HepG2 (cell line): ENCODE measurements around the gene CD300C. TPM values are rescaled to one million over a fixed set of nuclear protein-coding genes. Genes with fewer than 3 reads are reported as not detected.

Experiments used
- ATAC-seq: fragments of 200-7000 bp; cut with Tn5 transposase; 3 replicates; pipeline ENCODE4 v1.9.1; 2020; ENCODE audit warnings: mild to moderate bottlenecking, moderate library complexity
- BruUV-seq: library from RNA; stranded (reverse); fragments of 400-500 nt; replicated peaks from 2 replicates; lab custom pipeline; 2021; lab: Mats Ljungman, UMichigan
- CTCF ChIA-PET: fragments of 300-600 bp; formaldehyde crosslinking; extraction: SDS; loops from one replicate; lab custom pipeline; 2021; ENCODE audit warnings: low total read pairs, inconsistent platforms, low intra/inter-chr PET ratio; lab: Yijun Ruan, JAX
- POLR2A ChIA-PET: fragments of 350-600 bp; sonication (Branson Sonifier 250); formaldehyde crosslinking; loops from one replicate; lab custom pipeline; 2020; ENCODE audit warnings: antibody characterized with exemption, inconsistent platforms; lab: Yijun Ruan, JAX
- DNase-seq: peaks from one replicate; pipeline ENCODE4 v3.0.0-alpha.2; 2015; ENCODE audit warnings: low spot score
- FAIRE-seq: peaks from 3 replicates; lab custom pipeline; 2011; peaks lifted over from hg19 to GRCh38; lab: Jason Lieb, UNC
- H2AFZ ChIP-seq: one replicate; pipeline ENCODE4 v1.6.1; 2011; ENCODE audit warnings: low read length, inconsistent platforms
- H3K27ac ChIP-seq: fragments of 300-600 bp; 3 replicates; pipeline ENCODE4 v1.8.0; 2011; ENCODE audit warnings: mixed run types, mild to moderate bottlenecking, mixed read lengths, low read length, inconsistent platforms; ENCODE audit not compliant: insufficient read depth; ENCODE audit errors: extremely low read length
- H3K27me3 ChIP-seq, 2 experiments: fragments of 200-600 bp in 1 of 2; 2 replicates in 1 of 2; 3 replicates in 1 of 2; pipeline versions ENCODE4 v1.6.0 to v1.8.0; 2011; ENCODE audit warnings: low read length in 2 of 2, mild to moderate bottlenecking in 2 of 2, moderate library complexity in 2 of 2, inconsistent platforms in 1 of 2; ENCODE audit not compliant: insufficient read depth in 2 of 2, control insufficient read depth in 1 of 2
- H3K36me3 ChIP-seq, 2 experiments: fragments of 200-600 bp in 1 of 2; replicated peaks in 1 of 2; 2 replicates in 1 of 2; 3 replicates in 1 of 2; pipeline versions ENCODE4 v1.5.1 to v1.8.0; 2011; ENCODE audit warnings: low read length in 2 of 2, inconsistent platforms in 1 of 2; ENCODE audit not compliant: insufficient read depth in 2 of 2, control insufficient read depth in 1 of 2
- H3K4me1 ChIP-seq: 2 replicates; pipeline ENCODE4 v1.5.1; 2012; ENCODE audit warnings: low read length, inconsistent platforms; ENCODE audit not compliant: insufficient read depth
- H3K4me2 ChIP-seq: 2 replicates; pipeline ENCODE4 v1.6.0; 2011; ENCODE audit warnings: low read depth, low read length, inconsistent platforms
- H3K4me3 ChIP-seq, 3 experiments: fragments of 200-600 bp in 1 of 3; sonication (generic), shearing (Covaris generic) in 1 of 3; replicated peaks in 1 of 3; 2 replicates each; pipeline ENCODE4 v1.5.1; 2011 to 2016; ENCODE audit warnings: low read length in 3 of 3, inconsistent platforms in 2 of 3, low read depth in 2 of 3, mild to moderate bottlenecking in 2 of 3, control low read depth in 1 of 3, mixed read lengths in 1 of 3; ENCODE audit not compliant: insufficient read depth in 1 of 3
- H3K79me2 ChIP-seq: one replicate; pipeline ENCODE4 v1.6.1; 2011; ENCODE audit warnings: low read length, inconsistent platforms; ENCODE audit not compliant: insufficient read depth
- H3K9ac ChIP-seq: 2 replicates; pipeline ENCODE4 v1.6.0; 2011; ENCODE audit warnings: mild to moderate bottlenecking, low read depth, low read length, inconsistent platforms; ENCODE audit not compliant: insufficient read depth
- H3K9me3 ChIP-seq: 2 replicates; pipeline ENCODE4 v1.5.1; 2012; ENCODE audit warnings: mild to moderate bottlenecking, low read length
- H4K20me1 ChIP-seq: 2 replicates; pipeline ENCODE4 v1.6.0; 2011; ENCODE audit warnings: inconsistent platforms, mild to moderate bottlenecking, low read length, moderate library complexity; ENCODE audit not compliant: insufficient read depth
- DNMT3B ChIP-seq: conservative IDR thresholded peaks from 2 replicates; pipeline ENCODE4 v1.6.1; 2016; ENCODE audit warnings: missing biosample characterization, control low read depth
- ERF ChIP-seq: IDR thresholded peaks from 2 replicates; pipeline ENCODE4 v1.6.1; 2018; ENCODE audit warnings: missing biosample characterization, missing genetic modification reagents
- HDAC1 ChIP-seq: sonication (generic); formaldehyde crosslinking; IDR thresholded peaks from 2 replicates; pipeline ENCODE4 v1.5.1; 2020; ENCODE audit warnings: mild to moderate bottlenecking, missing genetic modification reagents
- HOXD1 ChIP-seq: sonication (generic); formaldehyde crosslinking; IDR thresholded peaks from 2 replicates; pipeline ENCODE4 v1.5.0; 2020; ENCODE audit warnings: missing genetic modification reagents
- MED8 ChIP-seq: sonication (generic); formaldehyde crosslinking; IDR thresholded peaks from 2 replicates; pipeline ENCODE4 v1.8.1; 2023; ENCODE audit warnings: mild to moderate bottlenecking, missing genetic modification reagents; ENCODE audit not compliant: insufficient replicate concordance
- NFE2 ChIP-seq: sonication (generic); formaldehyde crosslinking; IDR thresholded peaks from 2 replicates; pipeline ENCODE4 v1.4.0; 2020; ENCODE audit warnings: missing genetic modification reagents
- NFE2L1 ChIP-seq: sonication (generic); formaldehyde crosslinking; IDR thresholded peaks from 2 replicates; pipeline ENCODE4 v1.4.0; 2020; ENCODE audit warnings: missing genetic modification reagents, mild to moderate bottlenecking, borderline replicate concordance
- RARG ChIP-seq: sonication (generic); formaldehyde crosslinking; IDR thresholded peaks from 2 replicates; pipeline ENCODE4 v1.4.0; 2020; ENCODE audit warnings: low read depth, mild to moderate bottlenecking, missing genetic modification reagents
- REPIN1 ChIP-seq: sonication (generic); formaldehyde crosslinking; IDR thresholded peaks from 2 replicates; pipeline ENCODE4 v1.8.0; 2022; ENCODE audit warnings: missing genetic modification reagents, low read depth, mild to moderate bottlenecking, borderline replicate concordance
- SAFB2 ChIP-seq: sonication (generic); formaldehyde crosslinking; IDR thresholded peaks from 2 replicates; pipeline ENCODE4 v1.5.1; 2020; ENCODE audit warnings: missing genetic modification reagents, low read depth, mild to moderate bottlenecking, borderline replicate concordance
- TBP ChIP-seq: sonication (generic); formaldehyde crosslinking; IDR thresholded peaks from 2 replicates; pipeline ENCODE4 v1.5.0; 2020; ENCODE audit warnings: missing genetic modification reagents
- TBX3 ChIP-seq: fragments of 450-650 bp; IDR thresholded peaks from 2 replicates; pipeline ENCODE4 v1.6.1; 2017; ENCODE audit warnings: antibody characterized with exemption, mild to moderate bottlenecking, inconsistent platforms, borderline replicate concordance
- WIZ ChIP-seq: sonication (generic); formaldehyde crosslinking; IDR thresholded peaks from 2 replicates; pipeline ENCODE4 v1.5.1; 2020; ENCODE audit warnings: mild to moderate bottlenecking, missing genetic modification reagents
- ZNF224 ChIP-seq: sonication (generic); formaldehyde crosslinking; IDR thresholded peaks from 2 replicates; pipeline ENCODE4 v1.5.0; 2020; ENCODE audit warnings: mild to moderate bottlenecking, missing genetic modification reagents
- WGBS: methylation state at CpG from one replicate; pipeline ENCODE4 v1.1.6; 2017; ENCODE audit warnings: low lambda C conversion rate; 5-methylcytosine and 5-hydroxymethylcytosine counted together
- in situ Hi-C: cut with HindIII; loops from 2 replicates; pipeline ENCODE4 v1.10.0; 2017; ENCODE audit warnings: low pct_unique_long_range_greater_than_20kb; ENCODE audit not compliant: extremely low pct_ligation_motif_present
- intact Hi-C: fragments of 100-400 bp; cut with micrococcal nuclease; formaldehyde crosslinking; loops from one replicate; pipeline ENCODE4 v1.10.0; 2022; ENCODE audit not compliant: unreplicated experiment
- polyA plus RNA-seq, 8 experiments: library from polyadenylated mRNA; depleted of rRNA in 3 of 8; stranded (reverse) in 7 of 8; unstranded in 1 of 8; fragments of >200 nt; fragmentation: Illumina TruSeq in 4 of 8; extraction: Trizol in 4 of 8; gene quantifications; 2 replicates each; pipeline versions ENCODE4 v1.2.1 to v1.2.3, GENCODE V29; 2011 to 2016; ENCODE audit warnings: low read depth in 4 of 8, missing spikeins in 1 of 8, mixed read lengths in 1 of 8; ENCODE audit not compliant: insufficient read depth in 1 of 8
- total RNA-seq, 5 experiments: library from RNA; depleted of rRNA; stranded (reverse); fragments of >200 nt; fragmentation: Illumina TruSeq; extraction: Trizol; gene quantifications; 2 replicates each; pipeline ENCODE4 v1.2.3, GENCODE V29; 2016; ENCODE audit warnings: low read depth in 1 of 5
- TF ChIP-seq, protein P1 (sequence below): sonication (generic); formaldehyde crosslinking; IDR thresholded peaks from 2 replicates; pipeline ENCODE4 v1.4.0; 2020; ENCODE audit warnings: missing genetic modification reagents, borderline replicate concordance
- TF ChIP-seq, protein P2 (sequence below): sonication (generic); formaldehyde crosslinking; IDR thresholded peaks from 2 replicates; pipeline ENCODE4 v1.4.0; 2020; ENCODE audit warnings: missing genetic modification reagents
- TF ChIP-seq, protein P3 (sequence below): sonication (generic); formaldehyde crosslinking; IDR thresholded peaks from 2 replicates; pipeline ENCODE4 v1.4.0; 2020; ENCODE audit warnings: missing genetic modification reagents
- TF ChIP-seq, protein P4 (sequence below): sonication (generic); formaldehyde crosslinking; IDR thresholded peaks from 2 replicates; pipeline ENCODE4 v1.8.1; 2023; ENCODE audit warnings: mild to moderate bottlenecking, moderate library complexity, missing genetic modification reagents

Gene CD300C
- total and polyA plus RNA-seq, 2 of the 13 experiments (the other 11 are each of a cell fraction or from before 2014, with no cell fraction given): not detected

DNA sequence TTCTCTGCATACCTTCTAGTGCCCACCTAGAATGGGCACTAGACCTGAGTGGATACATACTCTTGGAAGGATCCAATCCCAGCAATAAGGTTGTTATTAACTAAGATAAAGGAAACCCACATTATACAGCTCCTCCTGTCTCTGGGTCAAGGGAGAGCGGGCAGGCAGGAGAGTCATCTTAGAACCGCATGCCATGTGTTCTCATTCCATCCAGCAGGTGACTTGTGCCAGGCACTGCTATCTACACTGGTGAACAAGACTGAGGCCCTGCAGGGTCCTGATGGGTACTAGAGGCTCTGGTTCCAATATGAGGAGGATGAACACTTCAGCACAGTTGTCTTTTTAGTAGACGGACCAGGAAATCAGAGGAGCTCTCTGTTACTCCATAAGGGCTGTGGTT is 27.3 kb upstream of the CD300C start:
- H3K4me3 ChIP-seq: no peak overlapping the region
- H3K9me3 ChIP-seq: no peaks in the 10 kb centered on the region
- no peaks in the 10 kb centered on the region for H3K36me3 ChIP-seq
- 8% methylated on average over 3 of the region's 3 CpGs for WGBS
- ChIA-PET POLR2A (no interaction called here), CTCF (no interaction called here)
- peaks cover 2 to 27% of the 10 kb centered on the region in 2 experiments for H3K27me3 ChIP-seq
- no peaks in the 10 kb centered on the region for H3K4me1 ChIP-seq
- intact Hi-C loops (no loop called here), in situ Hi-C loops (no loop called here)
- H3K27ac ChIP-seq: no peak overlapping the region
- H3K9ac ChIP-seq: no peak overlapping the region
- H4K20me1 ChIP-seq: no peaks in the 10 kb centered on the region
- H3K79me2 ChIP-seq: no peaks in the 10 kb centered on the region
- DNase-seq: no peak
- no peak overlapping the region for H2AFZ ChIP-seq
- no peak for FAIRE-seq
- ATAC-seq: peak; percentile 52
- BruUV-seq: no TSS peak
- no peak overlapping the region for H3K4me2 ChIP-seq
- TF ChIP-seq, protein P1, sequence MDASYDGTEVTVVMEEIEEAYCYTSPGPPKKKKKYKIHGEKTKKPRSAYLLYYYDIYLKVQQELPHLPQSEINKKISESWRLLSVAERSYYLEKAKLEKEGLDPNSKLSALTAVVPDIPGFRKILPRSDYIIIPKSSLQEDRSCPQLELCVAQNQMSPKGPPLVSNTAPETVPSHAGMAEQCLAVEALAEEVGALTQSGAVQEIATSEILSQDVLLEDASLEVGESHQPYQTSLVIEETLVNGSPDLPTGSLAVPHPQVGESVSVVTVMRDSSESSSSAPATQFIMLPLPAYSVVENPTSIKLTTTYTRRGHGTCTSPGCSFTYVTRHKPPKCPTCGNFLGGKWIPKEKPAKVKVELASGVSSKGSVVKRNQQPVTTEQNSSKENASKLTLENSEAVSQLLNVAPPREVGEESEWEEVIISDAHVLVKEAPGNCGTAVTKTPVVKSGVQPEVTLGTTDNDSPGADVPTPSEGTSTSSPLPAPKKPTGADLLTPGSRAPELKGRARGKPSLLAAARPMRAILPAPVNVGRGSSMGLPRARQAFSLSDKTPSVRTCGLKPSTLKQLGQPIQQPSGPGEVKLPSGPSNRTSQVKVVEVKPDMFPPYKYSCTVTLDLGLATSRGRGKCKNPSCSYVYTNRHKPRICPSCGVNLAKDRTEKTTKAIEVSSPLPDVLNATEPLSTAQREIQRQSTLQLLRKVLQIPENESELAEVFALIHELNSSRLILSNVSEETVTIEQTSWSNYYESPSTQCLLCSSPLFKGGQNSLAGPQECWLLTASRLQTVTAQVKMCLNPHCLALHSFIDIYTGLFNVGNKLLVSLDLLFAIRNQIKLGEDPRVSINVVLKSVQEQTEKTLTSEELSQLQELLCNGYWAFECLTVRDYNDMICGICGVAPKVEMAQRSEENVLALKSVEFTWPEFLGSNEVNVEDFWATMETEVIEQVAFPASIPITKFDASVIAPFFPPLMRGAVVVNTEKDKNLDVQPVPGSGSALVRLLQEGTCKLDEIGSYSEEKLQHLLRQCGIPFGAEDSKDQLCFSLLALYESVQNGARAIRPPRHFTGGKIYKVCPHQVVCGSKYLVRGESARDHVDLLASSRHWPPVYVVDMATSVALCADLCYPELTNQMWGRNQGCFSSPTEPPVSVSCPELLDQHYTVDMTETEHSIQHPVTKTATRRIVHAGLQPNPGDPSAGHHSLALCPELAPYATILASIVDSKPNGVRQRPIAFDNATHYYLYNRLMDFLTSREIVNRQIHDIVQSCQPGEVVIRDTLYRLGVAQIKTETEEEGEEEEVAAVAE (CRISPR knock-in tag): no peak
- TF ChIP-seq, protein P2, sequence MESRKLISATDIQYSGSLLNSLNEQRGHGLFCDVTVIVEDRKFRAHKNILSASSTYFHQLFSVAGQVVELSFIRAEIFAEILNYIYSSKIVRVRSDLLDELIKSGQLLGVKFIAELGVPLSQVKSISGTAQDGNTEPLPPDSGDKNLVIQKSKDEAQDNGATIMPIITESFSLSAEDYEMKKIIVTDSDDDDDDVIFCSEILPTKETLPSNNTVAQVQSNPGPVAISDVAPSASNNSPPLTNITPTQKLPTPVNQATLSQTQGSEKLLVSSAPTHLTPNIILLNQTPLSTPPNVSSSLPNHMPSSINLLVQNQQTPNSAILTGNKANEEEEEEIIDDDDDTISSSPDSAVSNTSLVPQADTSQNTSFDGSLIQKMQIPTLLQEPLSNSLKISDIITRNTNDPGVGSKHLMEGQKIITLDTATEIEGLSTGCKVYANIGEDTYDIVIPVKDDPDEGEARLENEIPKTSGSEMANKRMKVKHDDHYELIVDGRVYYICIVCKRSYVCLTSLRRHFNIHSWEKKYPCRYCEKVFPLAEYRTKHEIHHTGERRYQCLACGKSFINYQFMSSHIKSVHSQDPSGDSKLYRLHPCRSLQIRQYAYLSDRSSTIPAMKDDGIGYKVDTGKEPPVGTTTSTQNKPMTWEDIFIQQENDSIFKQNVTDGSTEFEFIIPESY: no peak
- TF ChIP-seq SAFB2 (CRISPR knock-in tag) (no peak), REPIN1 (no peak), MED8 (CRISPR knock-in tag) (no peak), ERF (CRISPR knock-in tag) (no peak), TBP (CRISPR knock-in tag) (no peak), TBX3 (no peak), WIZ (no peak), HOXD1 (CRISPR knock-in tag) (no peak), RARG (CRISPR knock-in tag) (no peak), NFE2 (no peak), ZNF224 (CRISPR knock-in tag) (no peak), NFE2L1 (CRISPR knock-in tag) (no peak), HDAC1 (no peak), DNMT3B (CRISPR knock-in tag) (no peak)
- TF ChIP-seq, protein P3, sequence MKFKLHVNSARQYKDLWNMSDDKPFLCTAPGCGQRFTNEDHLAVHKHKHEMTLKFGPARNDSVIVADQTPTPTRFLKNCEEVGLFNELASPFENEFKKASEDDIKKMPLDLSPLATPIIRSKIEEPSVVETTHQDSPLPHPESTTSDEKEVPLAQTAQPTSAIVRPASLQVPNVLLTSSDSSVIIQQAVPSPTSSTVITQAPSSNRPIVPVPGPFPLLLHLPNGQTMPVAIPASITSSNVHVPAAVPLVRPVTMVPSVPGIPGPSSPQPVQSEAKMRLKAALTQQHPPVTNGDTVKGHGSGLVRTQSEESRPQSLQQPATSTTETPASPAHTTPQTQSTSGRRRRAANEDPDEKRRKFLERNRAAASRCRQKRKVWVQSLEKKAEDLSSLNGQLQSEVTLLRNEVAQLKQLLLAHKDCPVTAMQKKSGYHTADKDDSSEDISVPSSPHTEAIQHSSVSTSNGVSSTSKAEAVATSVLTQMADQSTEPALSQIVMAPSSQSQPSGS (CRISPR knock-in tag): no peak
- TF ChIP-seq, protein P4, sequence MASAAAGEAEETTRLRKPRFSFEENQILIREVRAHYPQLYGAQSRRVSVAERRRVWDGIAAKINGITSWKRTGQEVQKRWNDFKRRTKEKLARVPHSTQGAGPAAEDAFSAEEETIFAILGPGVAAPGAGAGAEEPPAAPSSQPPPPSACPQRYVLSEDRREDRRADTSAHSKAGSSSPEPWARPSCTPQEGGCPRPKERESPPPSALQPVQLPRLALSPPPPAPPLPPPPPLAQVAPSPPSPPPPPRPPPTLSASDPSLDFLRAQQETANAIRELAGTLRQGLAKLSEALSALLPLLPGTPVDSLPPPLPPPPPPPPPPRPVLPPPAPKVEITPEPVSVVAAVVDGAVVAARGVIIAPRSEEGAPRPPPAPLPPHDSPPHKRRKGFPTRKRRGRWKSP (CRISPR knock-in tag): no peak
